Measurements from ENCODE around the gene HSFX3. TPM values are rescaled to one million over a fixed set of nuclear protein-coding genes. Genes with fewer than 3 reads are reported as not detected.
A peak's percentile ranks its signal among the peaks of the same experiment; 100 is the strongest.
"Not testable (repeated sequence)": the region's sequence is repeated elsewhere in the genome, so short reads cannot be mapped to it uniquely, and the experiment has no call there.

The HSFX3 gene
- not detected for polyA plus RNA-seq (2013, experiment 1 of 2; ENCODE audit: insufficient read length)
- polyA plus RNA-seq (2013, experiment 2 of 2; ENCODE audit: insufficient read length): 0.30 TPM

GRCh38 chrX:149549701-149550100 is at the start of gene HSFX3:
Gene HSFX3, minus strand, starts transcription at chrX:149549924. Its CDS starts 72 bp downstream, at chrX:149549852.
- not testable (repeated sequence) for DNase-seq

- not testable (repeated sequence) for DNase-seq
These were observed 48.9 kb upstream of the HSFX3 start for GRCh38 chrX:149598603-149599002.

- not testable (repeated sequence) for DNase-seq
These were observed 46.2 kb upstream of the HSFX3 start for GRCh38 chrX:149595943-149596342.

- DNase-seq: not testable (repeated sequence)
These were observed 45.5 kb upstream of the HSFX3 start, which contains the start of gene HSFX2 for GRCh38 chrX:149595214-149595613. Gene HSFX2, minus strand, starts transcription at chrX:149595314. Its CDS starts 614 bp downstream, at chrX:149594700.

GRCh38 chrX:149590993-149591392 is 41.3 kb upstream of the HSFX3 start:
- not testable (repeated sequence) for DNase-seq

- DNase-seq: not testable (repeated sequence)
These were observed 37.6 kb upstream of the HSFX3 start, which contains the start of gene MAGEA9B for GRCh38 chrX:149587359-149587758. Gene MAGEA9B, minus strand, starts transcription at chrX:149587459. Its CDS starts 4,280 bp downstream, at chrX:149583179.

- DNase-seq: not testable (repeated sequence)
These were observed 35.9 kb upstream of the HSFX3 start for GRCh38 chrX:149585631-149586030.

- not testable (repeated sequence) for DNase-seq
These were observed 23.7 kb upstream of the HSFX3 start for GRCh38 chrX:149573456-149573855.

- DNase-seq: no peak
These were observed 23.0 kb upstream of the HSFX3 start for GRCh38 chrX:149572743-149573142.

- no peak for DNase-seq
These were observed 22.0 kb upstream of the HSFX3 start for GRCh38 chrX:149571770-149572169.

GRCh38 chrX:149570668-149571067 is 20.9 kb upstream of the HSFX3 start:
- DNase-seq: peak; percentile 36

- no peak for DNase-seq
These were observed 20.0 kb upstream of the HSFX3 start for GRCh38 chrX:149569770-149570169.

- no peak for DNase-seq
These were observed 19.1 kb upstream of the HSFX3 start for GRCh38 chrX:149568701-149569296.

GRCh38 chrX:149567621-149568417 is 18.1 kb upstream of the HSFX3 start:
- DNase-seq: no peak

- DNase-seq: no peak
These were observed 13.6 kb upstream of the HSFX3 start for GRCh38 chrX:149563359-149563758.

- DNase-seq: not testable (repeated sequence)
These were observed 5.5 kb upstream of the HSFX3 start for GRCh38 chrX:149555251-149555650.

GRCh38 chrX:149551939-149552248 is 2.2 kb upstream of the HSFX3 start:
- not testable (repeated sequence) for DNase-seq

GRCh38 chrX:149551245-149551938 is 1.7 kb upstream of the HSFX3 start:
- not testable (repeated sequence) for DNase-seq

GRCh38 chrX:149550454-149550853 is 730 bp upstream of the HSFX3 start:
- DNase-seq: not testable (repeated sequence)

- not testable (repeated sequence) for DNase-seq
These were observed 1.9 kb downstream of the HSFX3 start for GRCh38 chrX:149547782-149548181.

GRCh38 chrX:149546962-149547361 is 2.8 kb downstream of the HSFX3 start:
- not testable (repeated sequence) for DNase-seq

- peak; percentile 26 for DNase-seq
These were observed 3.9 kb downstream of the HSFX3 start for GRCh38 chrX:149545545-149546543.

All from fibroblast of skin of scalp (primary cell).